Nucleus accumbens (tissue), 56 donors: ENCODE results near the gene COLEC12.
A peak's percentile ranks its signal among the peaks of the same experiment; 100 is the strongest.

Experiments used
- DNase-seq, 56 donors: peaks; one replicate each; lab custom pipeline; 2025; lab: John Stamatoyannopoulos, UW

Gene COLEC12

GRCh38 chr18:364256-364826 lies 136.2 kb downstream of the COLEC12 start:
- DNase-seq, result no peak

GRCh38 chr18:363301-364085 lies 137.0 kb downstream of the COLEC12 start:
- DNase-seq, result no peak

- peak in 1 of 56 donors; percentile 1 for DNase-seq
Measured at GRCh38 chr18:362311-363290, 137.9 kb downstream of the COLEC12 start.

- no peak for DNase-seq
Measured at GRCh38 chr18:361941-362310, 138.6 kb downstream of the COLEC12 start.

- no peak for DNase-seq
Measured at GRCh38 chr18:361100-361732, 139.3 kb downstream of the COLEC12 start.

GRCh38 chr18:360676-361075 lies 139.8 kb downstream of the COLEC12 start:
- DNase-seq, result no peak

- no peak for DNase-seq
Measured at GRCh38 chr18:356778-357177, 143.7 kb downstream of the COLEC12 start.

GRCh38 chr18:355678-356077 lies 144.8 kb downstream of the COLEC12 start:
- no peak for DNase-seq

GRCh38 chr18:354471-354870 lies 146.0 kb downstream of the COLEC12 start:
- DNase-seq, result no peak

GRCh38 chr18:354003-354402 lies 146.5 kb downstream of the COLEC12 start:
- no peak for DNase-seq

GRCh38 chr18:352438-352837 lies 148.1 kb downstream of the COLEC12 start:
- DNase-seq, result no peak

GRCh38 chr18:350953-351572 lies 149.4 kb downstream of the COLEC12 start:
- no peak for DNase-seq

GRCh38 chr18:346600-346999 lies 153.9 kb downstream of the COLEC12 start:
- DNase-seq, result no peak

GRCh38 chr18:341102-341501 lies 159.4 kb downstream of the COLEC12 start:
- DNase-seq, result no peak

GRCh38 chr18:340044-340443 lies 160.5 kb downstream of the COLEC12 start:
- no peak for DNase-seq

- no peak for DNase-seq
Measured at GRCh38 chr18:339200-339599, 161.3 kb downstream of the COLEC12 start.

GRCh38 chr18:336713-337112 lies 163.8 kb downstream of the COLEC12 start:
- DNase-seq, result no peak

GRCh38 chr18:335733-336132 lies 164.8 kb downstream of the COLEC12 start:
- DNase-seq, result no peak

- no peak for DNase-seq
Measured at GRCh38 chr18:334575-335132, 165.8 kb downstream of the COLEC12 start.
